NCI-H1694 (cell line): ENCODE data around the gene ULBP2.
"Not testable (repeated sequence)": the region's sequence is repeated elsewhere in the genome, so short reads cannot be mapped to it uniquely, and the experiment has no call there.

Experiments used
- DNase-seq: peaks from one replicate; lab custom pipeline; 2025; lab: John Stamatoyannopoulos, UW

Gene ULBP2, protein sequence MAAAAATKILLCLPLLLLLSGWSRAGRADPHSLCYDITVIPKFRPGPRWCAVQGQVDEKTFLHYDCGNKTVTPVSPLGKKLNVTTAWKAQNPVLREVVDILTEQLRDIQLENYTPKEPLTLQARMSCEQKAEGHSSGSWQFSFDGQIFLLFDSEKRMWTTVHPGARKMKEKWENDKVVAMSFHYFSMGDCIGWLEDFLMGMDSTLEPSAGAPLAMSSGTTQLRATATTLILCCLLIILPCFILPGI

DNA sequence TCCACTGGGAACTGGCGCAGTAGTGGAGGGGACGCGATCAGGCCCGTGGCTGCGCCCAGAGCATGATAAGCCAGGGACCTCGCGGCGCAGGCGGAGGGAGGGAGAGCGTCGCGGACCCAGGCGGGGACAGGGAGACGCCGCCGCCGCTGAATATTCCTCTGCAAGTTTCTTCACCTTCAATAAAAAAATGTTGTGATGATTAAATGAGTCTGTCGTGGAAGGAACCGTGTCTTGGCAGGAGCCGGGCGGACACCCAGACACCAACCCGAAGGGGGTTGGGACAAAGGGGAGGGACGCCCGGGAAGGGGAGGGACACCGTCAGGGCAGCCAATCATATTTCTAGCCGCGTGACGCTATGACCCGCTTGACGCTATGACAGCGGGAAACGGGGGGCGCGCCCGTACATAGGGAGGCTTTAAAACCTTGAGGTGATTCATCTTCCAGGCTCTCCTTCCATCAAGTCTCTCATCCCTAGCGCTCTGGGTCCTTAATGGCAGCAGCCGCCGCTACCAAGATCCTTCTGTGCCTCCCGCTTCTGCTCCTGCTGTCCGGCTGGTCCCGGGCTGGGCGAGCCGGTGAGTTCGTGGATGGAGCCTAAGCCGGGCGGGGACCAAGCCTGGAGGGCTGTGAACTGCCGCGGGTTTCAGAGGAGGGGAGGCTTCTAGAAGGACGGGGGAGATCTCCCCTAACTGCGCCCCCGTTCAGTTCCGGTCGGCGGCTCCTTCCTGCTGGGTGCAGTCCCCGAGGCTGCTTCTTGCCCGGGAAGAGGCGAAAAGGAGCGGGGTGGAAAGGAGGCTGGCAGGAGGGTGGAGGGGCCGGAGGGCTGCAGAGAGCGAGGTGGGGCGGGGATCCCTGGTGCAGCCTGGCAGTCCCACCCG, at the start of gene ULBP2:
TSS of gene ULBP2 (plus strand) at position 432 of the 878 bp plus-strand sequence. CDS start at position 491, 59 bp downstream.
- DNase-seq: peak; percentile 77

DNA sequence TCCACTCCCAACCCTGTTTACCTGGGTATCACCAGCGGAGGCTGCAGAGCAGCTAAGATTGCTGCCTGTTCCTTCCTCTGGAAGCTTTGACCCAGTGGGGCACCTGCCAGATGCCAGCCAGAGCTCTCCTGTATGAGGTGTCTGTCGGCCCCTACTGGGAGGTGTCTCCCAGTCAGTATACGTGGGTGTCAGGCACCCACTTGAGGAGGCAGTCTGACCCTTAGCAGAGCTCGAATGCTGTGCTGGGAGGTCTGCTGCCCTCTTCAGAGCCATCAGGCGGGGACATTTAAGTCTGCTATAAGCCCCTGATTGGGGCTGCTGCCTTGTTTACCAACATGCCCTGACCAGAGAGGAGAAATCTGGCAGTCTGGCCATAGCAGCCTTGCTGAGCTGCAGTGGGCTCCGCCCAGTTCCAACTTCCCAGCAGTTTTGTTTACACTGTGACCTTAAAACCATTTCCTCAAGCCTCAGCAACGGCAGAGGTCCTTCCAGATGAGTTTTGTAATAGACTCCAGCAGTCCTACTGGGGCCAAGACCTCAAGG, 46.7 kb upstream of the ULBP2 start:
- no peak for DNase-seq

DNA sequence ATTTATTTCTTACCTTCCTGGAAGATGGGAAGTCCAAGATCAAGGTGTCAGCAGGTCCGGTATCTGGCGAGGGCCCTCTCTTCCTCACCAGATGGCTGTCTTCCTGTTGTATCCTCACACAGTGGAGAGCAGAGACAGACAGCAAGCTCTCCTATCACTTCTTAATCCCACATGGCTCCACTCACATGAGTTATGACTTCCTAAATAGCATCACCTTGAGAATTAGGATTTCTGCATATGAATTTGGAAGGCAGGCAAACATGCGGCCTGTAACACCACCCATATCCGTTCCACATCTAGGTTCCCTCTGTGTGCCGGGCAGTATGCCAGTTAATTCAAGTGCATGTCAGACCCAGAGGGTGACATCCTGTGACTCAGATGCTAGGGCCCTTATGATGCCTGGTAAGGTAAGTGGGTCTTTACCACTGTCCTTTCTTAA, 46.0 kb upstream of the ULBP2 start:
- no peak for DNase-seq

DNA sequence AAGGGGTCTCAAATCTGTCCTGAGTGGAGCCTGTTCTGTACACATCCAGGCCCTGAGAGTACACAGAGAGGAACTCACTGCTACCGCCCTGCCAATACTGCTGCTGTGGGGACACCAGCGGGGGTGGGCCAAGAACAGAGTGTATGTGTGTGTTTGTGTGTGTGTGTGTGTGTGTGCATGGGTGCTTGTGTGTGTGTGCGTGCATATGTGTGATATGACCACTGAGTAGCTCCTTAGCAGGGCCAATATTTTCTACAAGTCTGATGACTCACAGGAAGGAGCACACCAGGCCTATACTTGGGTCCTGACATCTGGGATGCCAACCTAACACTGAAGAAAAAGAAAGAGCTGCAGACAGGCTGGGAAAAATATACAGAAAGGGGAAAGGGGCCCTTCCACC, 45.3 kb upstream of the ULBP2 start:
- no peak for DNase-seq

DNA sequence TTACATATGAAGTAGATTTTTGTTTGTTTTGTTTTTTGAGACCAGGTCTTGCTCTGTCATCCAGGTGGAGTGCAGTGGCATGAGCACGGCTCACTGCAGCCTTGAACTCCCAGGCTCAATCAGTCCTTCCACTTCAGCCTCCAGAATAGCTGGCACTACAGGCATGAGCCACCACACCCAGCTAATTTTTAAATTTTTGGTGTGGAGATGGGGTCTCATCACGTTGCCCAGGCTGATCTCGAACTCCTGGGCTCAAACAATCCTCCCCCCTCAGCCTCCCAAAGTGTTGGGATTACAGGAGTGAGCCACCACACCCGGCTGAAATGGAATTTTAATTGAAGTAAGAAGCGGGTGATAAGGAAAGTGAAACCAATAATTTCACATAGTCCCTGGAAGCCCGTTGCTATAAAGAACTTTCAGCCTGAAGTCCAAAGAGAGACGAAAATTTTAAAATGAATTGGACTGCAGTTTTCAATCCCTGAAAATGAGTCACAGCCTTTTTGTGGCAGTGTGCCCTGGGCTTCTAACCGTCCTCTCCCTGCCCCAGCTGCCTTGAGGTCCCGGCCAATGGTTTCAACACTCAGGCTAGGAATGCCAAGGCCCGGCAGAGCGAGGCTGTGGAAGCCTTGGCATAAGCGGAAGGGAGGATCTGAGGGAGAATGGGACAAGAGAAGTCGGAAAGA, 44.7 kb upstream of the ULBP2 start:
- DNase-seq: no peak

DNA sequence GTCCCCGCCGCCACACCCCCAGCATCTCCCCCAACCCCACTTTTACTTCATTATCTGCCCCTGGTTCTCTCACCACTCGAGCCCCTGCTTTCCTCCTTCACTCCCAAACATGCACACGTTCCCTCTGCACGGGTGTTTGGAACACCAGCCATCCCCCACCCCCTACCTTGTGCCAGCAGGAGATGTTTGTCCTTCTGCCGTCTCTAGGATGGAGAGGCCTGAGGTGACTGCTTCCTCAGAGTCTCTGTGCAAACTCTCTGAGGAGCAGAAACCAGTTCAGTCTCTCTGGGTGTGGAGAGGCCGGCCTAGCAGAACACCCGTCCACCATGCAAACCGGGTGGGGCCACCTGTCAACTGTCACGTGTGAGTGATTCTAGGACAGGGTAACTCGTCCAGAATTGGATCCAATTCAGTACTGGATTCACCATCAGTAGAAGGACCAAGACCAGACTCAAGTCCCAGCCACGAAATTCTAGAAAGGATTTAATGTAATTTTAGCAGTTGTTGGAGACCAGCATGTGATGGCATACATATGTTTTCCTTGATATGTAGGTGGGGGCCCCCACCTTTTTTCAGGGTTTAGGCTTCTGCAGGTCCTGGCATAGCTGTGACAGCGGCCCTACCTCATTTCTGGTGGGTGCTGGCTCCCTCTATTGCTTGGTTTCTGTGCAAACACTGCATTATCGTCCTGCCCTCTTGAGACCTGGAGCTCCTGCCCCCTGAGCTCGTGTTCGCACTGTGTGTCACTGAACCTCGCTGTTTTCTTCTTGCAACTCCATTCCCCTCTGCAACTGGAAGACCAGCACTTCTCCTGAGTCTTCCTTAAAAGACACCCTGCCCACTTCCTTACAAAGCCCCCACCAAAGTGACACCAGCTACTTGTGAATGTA, 43.7 kb upstream of the ULBP2 start, which contains the start of gene RAET1E:
TSS of gene RAET1E (minus strand) at position 259 of the 890 bp plus-strand sequence. CDS start 7,212 bp downstream, outside the sequence.
- DNase-seq: no peak

DNA sequence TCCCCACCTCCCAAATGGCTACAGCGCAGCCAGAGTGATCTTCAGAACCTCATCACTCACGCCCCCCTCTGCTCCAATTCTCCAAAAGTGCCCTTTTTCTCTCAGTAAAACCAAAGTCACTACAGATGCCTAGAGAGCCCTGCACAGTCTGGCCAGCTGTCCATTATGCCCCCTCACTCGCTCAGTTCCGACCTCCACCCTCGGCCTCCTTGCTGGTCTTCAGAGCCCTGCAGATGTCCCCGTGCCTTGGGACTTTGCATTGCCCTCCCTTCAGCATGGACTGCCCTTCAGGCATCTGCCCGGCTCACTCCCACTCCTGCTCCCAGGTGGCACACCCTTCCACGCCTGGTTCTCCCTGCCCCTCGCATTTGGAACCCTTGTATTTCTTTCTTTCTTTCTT, 42.8 kb upstream of the ULBP2 start:
- DNase-seq: no peak

DNA sequence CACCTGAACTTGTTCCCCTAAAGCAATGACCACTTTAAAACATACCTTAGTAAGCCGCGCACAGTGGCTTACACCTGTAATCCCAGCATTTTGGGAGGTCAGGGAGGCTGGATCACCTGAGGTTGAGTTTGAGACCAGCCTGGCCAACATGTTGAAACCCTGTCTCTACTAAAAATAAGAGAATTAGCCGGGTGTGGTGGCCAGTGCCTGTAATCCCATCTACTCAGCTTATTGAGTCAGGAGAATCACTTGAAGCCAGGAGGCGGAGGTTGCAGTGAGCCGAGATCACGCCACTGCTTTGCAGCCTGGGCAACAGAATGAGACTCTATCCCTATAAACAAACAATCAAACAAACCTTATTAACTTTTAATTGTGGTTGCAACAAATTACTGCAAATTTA, 42.3 kb upstream of the ULBP2 start:
- DNase-seq: no peak

DNA sequence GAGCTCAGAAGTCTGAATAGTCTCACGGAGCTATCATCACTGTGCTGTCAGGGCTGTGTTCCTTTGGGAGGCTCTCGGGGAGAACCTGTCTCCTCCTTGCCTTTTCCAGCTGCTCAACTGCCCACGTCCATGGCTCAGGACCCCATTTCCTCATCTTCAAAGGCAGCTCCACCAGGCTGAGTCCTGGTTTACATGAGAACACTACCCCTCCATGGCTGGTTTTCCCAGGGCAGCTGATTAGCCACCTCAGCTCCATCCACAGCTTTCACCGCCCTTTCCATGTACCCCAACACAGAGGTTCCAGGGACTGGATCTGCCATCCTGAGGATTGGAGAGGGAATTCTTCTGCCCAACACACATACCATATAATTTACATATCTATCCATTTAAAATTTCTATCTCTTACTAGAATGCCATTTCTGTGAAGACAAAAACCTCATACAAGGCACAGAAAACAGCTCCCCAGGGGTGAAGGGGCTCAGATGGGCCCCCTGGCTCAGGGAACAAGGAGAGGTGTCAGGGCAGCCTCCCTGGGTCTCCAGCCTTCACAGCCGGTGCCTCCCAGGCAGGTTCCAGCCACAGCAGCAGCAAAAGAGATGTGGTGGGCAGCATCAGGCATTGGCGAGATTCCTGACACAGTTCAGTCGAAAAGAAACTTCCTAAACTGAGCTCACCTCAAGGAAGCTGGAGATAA, 41.7 kb upstream of the ULBP2 start:
- DNase-seq: no peak

DNA sequence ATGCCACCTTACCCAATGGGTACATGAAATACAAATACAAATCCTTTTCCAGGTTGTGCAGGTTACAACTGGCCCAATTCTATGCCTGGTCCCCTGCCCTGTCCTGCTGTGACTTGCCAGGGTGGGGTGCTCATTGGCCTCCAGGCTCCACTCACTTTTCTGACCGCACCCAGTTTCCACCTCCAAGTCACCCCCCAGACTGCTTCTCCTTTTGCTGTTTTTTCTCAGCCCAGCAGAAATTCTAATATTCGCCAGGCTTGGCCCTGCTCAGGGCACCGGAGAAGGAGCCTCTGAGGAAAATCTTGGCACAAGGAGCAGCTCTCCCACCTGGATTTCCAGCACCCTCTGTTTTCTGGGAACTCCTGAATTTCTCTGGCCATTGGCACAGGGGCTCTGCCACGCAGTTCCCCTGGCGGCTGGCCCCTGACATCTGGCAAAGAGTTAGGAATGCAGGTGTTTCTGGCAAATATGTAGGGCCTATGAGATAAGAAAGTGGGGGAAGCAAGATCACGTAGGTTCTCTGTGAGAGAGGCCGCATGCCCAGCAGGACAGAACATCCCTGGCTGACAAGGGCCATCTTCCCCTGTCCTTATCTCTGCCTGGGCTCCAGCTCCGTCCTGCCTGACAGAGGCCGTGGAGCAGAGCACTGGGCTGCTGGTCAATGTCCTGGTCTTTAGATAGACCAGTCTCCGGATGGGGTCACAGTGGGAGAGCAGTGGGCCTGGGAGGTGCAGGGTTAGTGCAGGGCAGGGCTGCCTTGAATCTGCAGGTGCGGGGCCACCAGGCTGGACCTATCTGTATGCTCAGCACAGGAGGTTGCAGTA, 41.0 kb upstream of the ULBP2 start:
- no peak for DNase-seq

DNA sequence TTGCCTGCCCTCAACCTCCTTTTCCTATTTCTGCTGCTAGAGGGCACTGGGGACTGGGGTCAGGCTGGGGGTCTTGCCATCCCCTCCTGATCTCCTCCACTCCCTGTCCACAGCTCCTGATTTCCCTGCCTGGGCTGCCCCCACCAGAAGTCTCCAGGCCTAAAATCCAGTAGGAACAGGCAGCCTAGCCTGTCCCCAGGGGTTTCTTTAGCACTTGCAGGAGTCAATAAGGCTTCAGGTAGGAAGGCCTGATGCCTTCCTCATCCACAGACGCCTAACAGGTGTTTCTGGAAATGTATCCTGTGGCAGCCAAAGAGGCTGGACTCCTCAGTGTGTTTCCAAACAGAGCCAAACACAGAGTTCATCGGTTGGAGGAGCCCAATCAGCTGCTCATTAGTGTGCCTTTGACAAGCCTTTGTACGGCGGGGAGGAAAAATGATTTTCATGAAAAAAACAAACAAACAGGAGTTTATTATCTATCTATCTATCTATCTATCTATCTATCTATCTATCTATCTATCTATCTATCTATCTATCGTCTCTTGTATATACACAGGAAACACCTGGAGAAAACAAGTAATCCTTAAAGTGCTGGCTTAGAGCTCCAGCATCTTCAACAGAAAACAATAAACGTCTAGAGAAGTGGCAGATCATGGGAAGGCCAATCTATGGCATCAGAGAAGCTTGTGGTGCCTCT, 40.2 kb upstream of the ULBP2 start:
- DNase-seq: no peak

DNA sequence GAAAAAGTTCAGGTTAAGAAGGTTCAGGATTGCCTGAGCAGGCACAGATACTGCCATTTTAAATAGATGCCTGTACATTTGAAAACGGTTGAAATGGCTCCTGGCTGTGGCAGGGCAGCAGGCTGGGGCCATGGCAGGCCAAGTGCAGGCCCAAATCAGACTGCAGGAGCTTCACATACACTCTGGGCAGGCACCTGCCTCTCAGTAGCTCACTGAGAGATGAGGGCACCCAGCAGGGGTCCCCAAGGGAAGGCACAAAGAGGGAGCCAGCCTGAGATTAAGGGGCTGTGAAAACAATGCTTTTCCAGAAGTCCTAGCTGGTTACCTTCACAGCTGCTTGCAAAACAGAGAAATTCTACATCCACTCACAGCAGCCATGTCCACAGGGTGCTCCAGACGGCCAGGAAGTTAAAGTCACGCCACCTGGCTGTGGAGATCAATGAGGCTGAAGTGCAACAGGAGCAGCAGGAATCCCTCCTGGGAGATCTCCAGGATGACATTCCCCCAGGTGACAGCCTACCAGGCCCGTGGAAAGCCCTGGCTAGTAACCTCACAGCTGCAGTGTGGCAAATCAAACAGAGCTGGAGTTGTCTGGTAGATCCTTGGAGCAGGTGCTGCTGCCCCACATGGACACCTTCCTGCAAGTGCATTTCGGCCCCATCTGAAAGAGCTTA, 37.7 kb upstream of the ULBP2 start:
- no peak for DNase-seq

DNA sequence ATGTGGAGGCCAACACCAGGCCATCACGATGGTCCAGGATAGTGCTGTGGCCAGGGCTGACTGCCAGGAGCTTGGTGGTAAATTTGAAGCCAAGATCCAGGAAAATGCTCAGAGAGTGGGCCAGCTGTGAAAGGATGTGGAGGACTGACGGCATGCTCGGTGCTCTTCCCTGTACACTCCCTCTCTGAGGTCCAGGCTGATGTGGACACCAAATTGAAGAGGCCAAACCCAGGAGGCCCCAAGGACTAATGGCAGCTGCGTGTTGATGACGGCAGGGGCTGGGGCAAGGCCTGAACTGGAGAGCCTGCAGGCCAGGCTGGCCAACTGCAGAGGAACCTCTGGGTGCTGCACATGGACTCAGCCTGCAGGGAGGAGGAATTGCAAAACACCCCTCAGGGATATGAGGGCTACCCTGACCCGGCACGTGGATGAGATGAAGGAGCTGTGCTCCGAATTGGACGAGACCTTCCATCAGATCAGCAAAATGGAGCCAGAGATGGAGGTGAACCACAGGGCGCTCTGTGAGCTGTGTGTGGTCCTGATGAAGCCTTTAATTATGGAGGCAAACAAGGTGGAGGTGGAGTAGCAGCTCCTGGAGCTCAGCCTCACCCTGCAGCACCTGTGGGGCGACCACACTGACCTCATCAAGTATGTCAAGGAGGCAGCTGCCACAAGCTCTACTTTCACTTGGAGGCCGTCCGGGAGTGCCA, 37.0 kb upstream of the ULBP2 start:
- no peak for DNase-seq

DNA sequence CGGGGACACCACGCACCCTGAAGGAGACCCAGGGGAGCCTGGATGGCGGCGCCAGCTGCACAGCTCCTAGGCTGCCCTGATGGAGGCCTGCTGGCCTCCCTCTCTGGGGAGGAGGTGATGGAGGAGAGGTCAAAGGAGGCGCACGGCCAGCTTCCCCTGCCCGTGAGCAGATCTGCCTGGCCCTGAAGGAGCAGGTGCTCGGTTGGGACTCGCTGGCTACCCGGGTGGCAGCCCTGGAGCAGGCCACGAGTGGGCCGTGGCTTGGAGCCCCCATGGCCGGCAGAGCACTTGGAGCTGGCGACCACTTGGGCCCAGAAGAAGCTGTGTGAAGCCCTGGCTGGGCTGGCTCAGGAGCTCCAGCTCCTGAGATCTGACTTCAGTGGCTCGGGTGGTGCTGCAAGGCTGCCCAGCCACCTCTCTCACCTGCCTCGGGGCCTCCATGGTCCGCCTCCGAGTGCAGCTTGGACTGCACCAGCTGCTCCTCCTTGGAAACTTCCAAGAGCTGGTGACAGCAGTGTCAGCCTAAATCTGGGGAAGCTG, 36.4 kb upstream of the ULBP2 start:
- no peak for DNase-seq

DNA sequence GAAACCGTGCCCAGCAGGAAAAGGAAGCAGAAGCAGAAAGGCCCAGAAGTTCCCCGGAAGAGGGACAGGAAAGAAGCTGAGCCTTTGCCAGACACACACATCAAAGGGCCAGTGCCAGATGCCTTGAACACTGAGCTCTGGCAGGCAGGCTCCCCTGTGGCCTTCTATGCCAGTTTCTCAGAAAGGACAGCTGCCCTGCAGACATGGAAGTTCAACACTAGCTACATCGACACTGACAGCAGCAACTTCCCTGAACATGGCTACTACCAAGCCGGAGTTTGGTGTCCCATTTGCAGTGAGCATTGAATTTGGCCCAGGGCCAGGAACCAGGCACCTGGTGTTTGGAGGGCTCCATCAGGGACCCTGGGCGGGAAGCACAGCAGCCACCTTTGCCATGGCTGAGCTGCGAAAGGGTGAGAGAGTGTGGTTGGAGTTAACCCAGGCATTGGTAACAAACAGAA, 35.9 kb upstream of the ULBP2 start:
- no peak for DNase-seq

DNA sequence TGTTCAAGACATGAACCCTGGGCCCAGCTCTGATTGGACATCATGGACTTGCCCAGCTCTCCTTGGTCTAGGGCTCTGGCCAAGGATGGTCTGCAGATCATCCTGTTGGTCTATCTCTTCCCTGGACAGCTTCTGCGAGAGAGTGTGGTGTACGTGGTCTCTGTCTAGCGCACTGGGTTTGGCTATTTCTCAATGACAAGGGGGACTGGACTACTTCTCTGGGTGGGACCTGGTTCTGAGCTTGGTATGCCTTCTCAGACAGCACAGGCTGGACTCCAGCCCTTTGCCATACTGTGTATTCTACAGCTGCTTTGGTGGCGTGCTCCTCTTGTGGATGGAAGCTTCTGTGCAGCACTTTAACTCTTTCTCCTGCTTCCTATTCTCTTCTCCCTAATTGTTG, 35.4 kb upstream of the ULBP2 start:
- no peak for DNase-seq

DNA sequence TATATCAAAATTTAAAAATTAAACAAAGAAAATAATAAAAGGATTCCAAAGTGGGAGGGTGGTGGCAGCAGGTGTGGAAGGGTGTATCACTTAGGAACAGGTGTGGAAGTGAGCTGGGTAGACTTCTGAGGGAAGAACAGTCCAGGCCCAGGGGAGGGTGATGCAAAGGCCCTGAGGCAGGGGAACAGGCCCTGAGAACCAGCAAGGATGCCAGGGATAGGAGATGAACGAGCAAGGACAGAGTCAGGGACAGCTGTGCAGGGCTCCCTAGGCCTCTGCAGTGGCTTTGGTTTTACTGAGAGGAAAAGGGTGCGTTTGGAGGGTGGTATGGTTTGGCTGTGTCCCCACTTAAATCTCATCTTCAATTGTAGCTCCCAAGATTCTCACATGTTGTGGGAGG, 34.5 kb upstream of the ULBP2 start:
- DNase-seq: no peak

DNA sequence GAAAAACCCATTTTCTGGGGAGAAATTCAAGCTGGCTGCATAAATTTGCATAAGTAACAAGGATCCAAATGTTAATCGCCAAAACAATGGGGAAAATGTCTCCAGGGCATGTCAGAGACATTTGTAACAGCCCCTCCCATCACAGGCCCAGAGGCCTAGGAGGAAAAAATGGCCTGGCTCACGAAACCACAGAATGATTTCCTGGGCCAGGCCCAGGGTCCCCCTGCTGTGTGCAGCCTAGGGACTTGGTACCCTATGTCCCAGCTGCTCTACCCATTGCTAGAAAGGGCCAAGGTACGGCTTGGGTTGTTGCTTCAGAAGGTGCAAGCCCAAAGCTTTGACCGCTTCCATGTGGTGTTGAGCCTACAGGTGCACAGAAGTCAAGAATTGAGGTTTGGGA, 33.3 kb upstream of the ULBP2 start:
- DNase-seq: not testable (repeated sequence)
